GM04504 (cell line): Measurements from ENCODE around the gene PLXNA1.

Experiments
- DNase-seq: peaks from one replicate; pipeline ENCODE4 v3.0.0-alpha.2; 2012; ENCODE audit warnings: low read depth

The PLXNA1 gene

GRCh38 chr3:126988451-126989021, 5.6 kb downstream of the PLXNA1 start:
- no peak for DNase-seq

- DNase-seq = no peak
Observed at GRCh38 chr3:126989316-126990023, 6.6 kb downstream of the PLXNA1 start.

- DNase-seq = no peak
Observed at GRCh38 chr3:126990024-126990700, 7.2 kb downstream of the PLXNA1 start.

GRCh38 chr3:126990890-126991289, 8.0 kb downstream of the PLXNA1 start:
- DNase-seq = no peak

- no peak for DNase-seq
Observed at GRCh38 chr3:126991366-126992200, 8.7 kb downstream of the PLXNA1 start.

- DNase-seq = no peak
Observed at GRCh38 chr3:126992216-126992615, 9.3 kb downstream of the PLXNA1 start.

- DNase-seq = no peak
Observed at GRCh38 chr3:126992776-126993175, 9.9 kb downstream of the PLXNA1 start.

- no peak for DNase-seq
Observed at GRCh38 chr3:126993436-126993835, 10.5 kb downstream of the PLXNA1 start.

- DNase-seq = no peak
Observed at GRCh38 chr3:126994661-126995245, 11.8 kb downstream of the PLXNA1 start.

- no peak for DNase-seq
Observed at GRCh38 chr3:126995254-126995780, 12.4 kb downstream of the PLXNA1 start.

GRCh38 chr3:126995926-126996512, 13.1 kb downstream of the PLXNA1 start:
- no peak for DNase-seq

- DNase-seq = peak; percentile 45
Observed at GRCh38 chr3:126996905-126997304, 14.0 kb downstream of the PLXNA1 start.

- DNase-seq = no peak
Observed at GRCh38 chr3:126997455-126998038, 14.6 kb downstream of the PLXNA1 start.

GRCh38 chr3:126998320-126998719, 15.4 kb downstream of the PLXNA1 start:
- DNase-seq = no peak

GRCh38 chr3:126998728-126999127, 15.8 kb downstream of the PLXNA1 start:
- DNase-seq = no peak

GRCh38 chr3:126999383-126999782, 16.5 kb downstream of the PLXNA1 start:
- DNase-seq = no peak

- no peak for DNase-seq
Observed at GRCh38 chr3:127000119-127000518, 17.2 kb downstream of the PLXNA1 start.

- no peak for DNase-seq
Observed at GRCh38 chr3:127000761-127001160, 17.8 kb downstream of the PLXNA1 start.

- no peak for DNase-seq
Observed at GRCh38 chr3:127001486-127002194, 18.7 kb downstream of the PLXNA1 start.
